SJCRH30 (cell line): ENCODE data around the gene DPEP3. TPM values are rescaled to one million over a fixed set of nuclear protein-coding genes. Genes with fewer than 3 reads are reported as not detected.

Source experiments
- DNase-seq, 2 experiments: peaks; one replicate each; pipeline ENCODE4 v3.0.0-alpha.2; 2015 to 2020
- H3K27ac ChIP-seq: fragments of 250-450 bp; sonication (Bioruptor Pico); 2 replicates; pipeline ENCODE4 v1.5.1; 2020; ENCODE audit warnings: mild to moderate bottlenecking, moderate library complexity
- H3K27me3 ChIP-seq: fragments of 250-450 bp; sonication (Bioruptor Pico); 2 replicates; pipeline ENCODE4 v1.5.1; 2020; ENCODE audit warnings: mild to moderate bottlenecking, moderate library complexity
- H3K36me3 ChIP-seq: fragments of 250-450 bp; sonication (Bioruptor Pico); 2 replicates; pipeline ENCODE4 v1.5.1; 2020; ENCODE audit warnings: mild to moderate bottlenecking, moderate library complexity
- H3K4me1 ChIP-seq: fragments of 250-450 bp; sonication (Bioruptor Pico); 2 replicates; pipeline ENCODE4 v1.5.1; 2020; ENCODE audit warnings: mild to moderate bottlenecking, moderate library complexity
- H3K4me3 ChIP-seq: fragments of 250-450 bp; sonication (Bioruptor Pico); 2 replicates; pipeline ENCODE4 v1.5.1; 2020; ENCODE audit warnings: mild to moderate bottlenecking, moderate library complexity
- H3K9me3 ChIP-seq: fragments of 250-450 bp; sonication (Bioruptor Pico); replicated peaks from 2 replicates; pipeline ENCODE4 v1.5.1; 2020; ENCODE audit warnings: mild to moderate bottlenecking, moderate library complexity
- total RNA-seq: library from RNA; depleted of rRNA; stranded (reverse); fragments of >200 nt; shearing (Covaris generic); gene quantifications from 2 replicates; pipeline ENCODE4 v1.2.3, GENCODE V29; 2014; rRNA removed

DPEP3 gene
- total RNA-seq, 1 experiment from 2014 or later: not detected

DNA sequence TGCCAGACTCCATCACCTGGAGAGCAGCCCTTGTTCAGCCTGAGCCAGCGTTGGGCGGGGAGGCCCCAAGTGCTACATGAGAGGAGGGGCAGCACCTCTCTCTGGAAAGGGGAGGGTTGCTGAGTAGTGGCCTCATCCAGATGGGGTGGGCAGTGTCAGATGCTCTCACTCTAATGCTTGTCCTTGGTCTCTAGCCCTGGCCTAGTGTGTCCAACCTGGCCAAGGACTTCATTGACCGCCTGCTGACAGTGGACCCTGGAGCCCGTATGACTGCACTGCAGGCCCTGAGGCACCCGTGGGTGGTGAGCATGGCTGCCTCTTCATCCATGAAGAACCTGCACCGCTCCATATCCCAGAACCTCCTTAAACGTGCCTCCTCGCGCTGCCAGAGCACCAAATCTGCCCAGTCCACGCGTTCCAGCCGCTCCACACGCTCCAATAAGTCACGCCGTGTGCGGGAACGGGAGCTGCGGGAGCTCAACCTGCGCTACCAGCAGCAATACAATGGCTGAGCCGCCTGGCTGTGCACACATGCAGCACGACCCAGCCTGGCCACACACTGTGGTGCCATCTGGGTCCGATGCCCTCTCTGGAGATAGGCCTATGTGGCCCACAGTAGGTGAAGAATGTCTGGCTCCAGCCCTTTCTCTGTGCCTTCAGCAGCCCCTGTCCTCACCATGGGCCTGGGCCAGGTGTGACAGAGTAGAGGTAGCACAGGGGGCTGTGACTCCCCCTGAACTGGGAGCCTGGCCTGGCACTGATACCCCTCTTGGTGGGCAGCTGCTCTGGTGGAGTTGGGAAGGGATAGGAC lies 53.0 kb downstream of the DPEP3 start:
- Histone ChIP-seq H3K4me1 (peaks cover 4% of the 10 kb centered on the region; the same call in 1 of the 2 replicates), H3K36me3 (no peaks in the 10 kb centered on the region)
- DNase-seq: no peak

DNA sequence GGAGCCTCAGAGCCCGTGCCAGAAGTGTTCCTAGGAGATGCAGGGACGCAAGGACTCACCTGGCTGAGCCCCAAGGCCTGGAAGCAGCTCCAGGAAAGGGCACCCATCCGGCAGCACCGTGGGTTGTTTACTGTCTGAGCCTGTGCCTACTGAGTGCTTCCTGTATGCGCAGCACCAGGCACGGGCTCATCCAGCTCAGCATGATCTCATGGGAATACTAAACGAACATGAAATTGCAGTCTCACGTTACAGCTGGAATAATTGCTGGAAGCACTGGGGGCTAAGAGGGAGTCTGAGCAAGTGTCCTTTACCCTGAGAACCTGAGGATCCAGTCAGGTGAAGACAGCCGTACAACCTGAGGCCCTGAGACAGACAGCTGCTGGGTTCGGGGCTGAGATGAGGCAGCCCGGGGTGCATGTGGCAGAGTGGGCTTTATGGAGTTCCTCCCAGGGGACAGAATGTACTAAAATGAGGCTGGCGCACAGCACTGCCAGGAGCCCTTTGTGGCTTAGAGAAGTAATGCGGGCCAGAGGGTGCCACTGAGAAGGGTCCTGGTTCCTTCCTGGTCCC lies 54.0 kb downstream of the DPEP3 start:
- no peak overlapping the region for H3K27ac ChIP-seq
- H3K36me3 ChIP-seq: no peaks in the 10 kb centered on the region
- no peak overlapping the region for H3K4me3 ChIP-seq
- no peaks in the 10 kb centered on the region for H3K27me3 ChIP-seq
- peak; percentile 20 to 39 for DNase-seq
- peaks cover 4% of the 10 kb centered on the region; the same call in 1 of the 2 replicates for H3K4me1 ChIP-seq
- H3K9me3 ChIP-seq: no peaks in the 10 kb centered on the region

More for the DNA sequence above, 53.0 kb downstream of the DPEP3 start:
- H3K9me3 ChIP-seq: no peaks in the 10 kb centered on the region
- no peak overlapping the region for H3K27ac ChIP-seq
- H3K27me3 ChIP-seq: no peaks in the 10 kb centered on the region
- no peak overlapping the region for H3K4me3 ChIP-seq

Other genes starting within 250 kb of the DPEP3 start
- 3.9 and 4.9 TPM in 2 replicates for gene RANBP10, start 173.9 kb downstream of the DPEP3 start, total RNA-seq
- 0.33 and 0.49 TPM in 2 replicates for gene TSNAXIP1, start 173.6 kb downstream of the DPEP3 start, total RNA-seq
- 24.8 and 27.1 TPM in 2 replicates for gene THAP11, start 138.2 kb downstream of the DPEP3 start, total RNA-seq
- gene NUTF2, start 133.6 kb downstream of the DPEP3 start, total RNA-seq: 164 and 177 TPM in 2 replicates
- gene CENPT, start 132.8 kb downstream of the DPEP3 start, total RNA-seq: 15.4 and 18.8 TPM in 2 replicates
- gene EDC4, start 107.4 kb downstream of the DPEP3 start, total RNA-seq: 40.9 and 43.5 TPM in 2 replicates
- not detected in 2 replicates for gene NRN1L, start 95.6 kb downstream of the DPEP3 start, total RNA-seq
- gene PSKH1, start 87.2 kb downstream of the DPEP3 start, total RNA-seq: 5.6 and 6.1 TPM in 2 replicates
- gene CTRL, start 48.6 kb downstream of the DPEP3 start, total RNA-seq: 0.99 and 1.7 TPM in 2 replicates
- 7.4 and 7.6 TPM in 2 replicates for gene PSMB10, start 43.6 kb downstream of the DPEP3 start, total RNA-seq
- 2.3 and 4.5 TPM in 2 replicates for gene LCAT, start 36.4 kb downstream of the DPEP3 start, total RNA-seq
- 12.6 and 15.1 TPM in 2 replicates for gene SLC12A4, start 11.9 kb downstream of the DPEP3 start, total RNA-seq
- gene DPEP2, start 19.0 kb upstream of the DPEP3 start, total RNA-seq: not detected in 2 replicates
- gene DPEP2NB, start 35.4 kb upstream of the DPEP3 start, total RNA-seq: not detected in 2 replicates
- gene DDX28, start 42.7 kb upstream of the DPEP3 start, total RNA-seq: 9.4 and 9.9 TPM in 2 replicates
- 8.6 and 9.0 TPM in 2 replicates for gene DUS2, start 42.8 kb upstream of the DPEP3 start, total RNA-seq
- 52.7 and 53.9 TPM in 2 replicates for gene NFATC3, start 104.9 kb upstream of the DPEP3 start, total RNA-seq